OCI-M2 (cell line): ENCODE measurements around the gene KLRC3.
"Not testable (repeated sequence)": the region's sequence is repeated elsewhere in the genome, so short reads cannot be mapped to it uniquely, and the experiment has no call there.

Experiments
- DNase-seq: peaks from one replicate; lab custom pipeline; 2025; ENCODE audit not compliant: unreplicated experiment; lab: John Stamatoyannopoulos, UW

Gene KLRC3

DNA sequence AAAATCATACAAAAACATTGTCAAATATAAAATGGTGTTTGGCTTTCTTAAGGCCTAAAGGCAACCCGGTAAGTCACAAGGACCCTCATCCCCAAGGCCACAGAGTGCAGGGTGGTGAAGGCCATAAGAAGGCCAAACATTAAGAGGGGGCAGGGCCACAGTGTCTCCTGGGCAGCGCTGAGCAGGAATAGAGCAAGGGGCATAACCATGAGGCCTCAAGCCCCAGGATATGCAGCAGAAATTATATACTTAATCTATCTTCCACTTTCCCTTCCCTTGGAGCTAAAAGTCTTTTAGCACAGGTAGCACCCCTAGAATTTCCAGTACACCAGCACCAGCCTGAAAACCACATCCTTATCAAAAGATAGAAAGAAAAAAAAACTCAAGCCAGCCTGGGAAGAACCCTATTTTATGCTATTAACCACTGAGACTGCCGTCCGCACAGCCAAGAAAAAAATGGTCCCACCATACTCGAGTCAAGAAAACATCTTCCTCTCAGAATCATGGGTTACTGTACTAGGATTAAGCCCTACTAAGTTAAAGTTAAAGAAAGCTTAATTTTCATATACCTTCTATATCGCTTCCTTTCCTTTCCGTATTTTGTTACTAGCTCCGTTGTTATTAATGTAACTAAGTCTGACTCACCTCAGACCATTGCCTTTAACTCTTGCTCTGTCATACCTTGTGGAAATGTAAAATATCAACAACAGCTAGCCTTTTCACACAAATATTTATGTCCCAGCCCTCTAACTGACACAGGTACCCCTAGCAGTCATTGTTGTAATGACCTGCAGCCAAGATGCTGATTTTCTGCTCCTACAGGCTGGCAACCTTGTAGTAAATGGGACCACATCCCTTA, 50.6 kb downstream of the KLRC3 start:
- no peak for DNase-seq

DNA sequence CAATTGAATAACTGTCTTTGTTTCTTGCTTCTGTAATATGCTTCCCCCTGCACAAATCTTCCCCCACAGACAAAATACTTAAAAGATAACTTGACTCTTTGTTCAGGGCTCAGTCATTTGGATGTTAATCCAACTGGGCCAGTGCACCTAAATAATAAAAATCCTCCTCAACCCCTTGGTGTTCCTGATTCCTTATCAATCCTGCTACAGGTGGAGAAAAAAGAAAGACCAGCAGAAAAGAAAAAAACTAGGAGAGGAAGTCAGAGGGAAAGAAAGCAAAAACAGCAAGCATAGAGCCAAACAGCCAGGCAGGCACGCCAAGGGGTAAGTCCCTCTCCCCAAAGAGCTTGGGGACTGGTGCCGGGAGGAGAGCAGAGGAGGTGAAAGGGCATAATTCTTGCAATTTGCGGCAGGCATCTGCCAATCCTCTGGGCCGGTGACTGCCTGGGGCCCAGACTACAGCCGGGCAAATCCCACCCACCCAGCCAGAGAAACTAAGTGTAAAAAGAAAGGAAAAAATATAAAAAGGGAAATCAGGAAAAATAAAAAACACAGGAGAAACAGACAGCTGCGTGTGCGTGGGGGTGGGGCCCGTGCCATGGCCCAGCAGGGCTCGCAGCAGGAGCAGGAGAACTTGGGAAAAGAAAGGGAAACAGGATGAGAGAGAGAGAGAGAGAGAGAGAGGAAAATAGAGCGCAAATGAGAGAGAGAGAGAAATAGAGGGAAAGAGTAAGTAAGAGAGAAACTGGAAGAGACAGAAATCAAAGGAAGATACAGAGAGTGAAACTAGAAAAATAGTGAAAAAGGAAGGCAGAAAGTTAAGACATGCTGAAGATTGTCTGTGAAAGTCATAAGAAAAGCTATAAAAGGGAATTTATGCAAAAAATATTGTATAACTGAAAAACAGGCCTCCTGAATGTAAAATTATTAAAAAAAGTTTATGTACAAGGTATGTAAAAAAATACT, 51.9 kb downstream of the KLRC3 start:
- DNase-seq = no peak

DNA sequence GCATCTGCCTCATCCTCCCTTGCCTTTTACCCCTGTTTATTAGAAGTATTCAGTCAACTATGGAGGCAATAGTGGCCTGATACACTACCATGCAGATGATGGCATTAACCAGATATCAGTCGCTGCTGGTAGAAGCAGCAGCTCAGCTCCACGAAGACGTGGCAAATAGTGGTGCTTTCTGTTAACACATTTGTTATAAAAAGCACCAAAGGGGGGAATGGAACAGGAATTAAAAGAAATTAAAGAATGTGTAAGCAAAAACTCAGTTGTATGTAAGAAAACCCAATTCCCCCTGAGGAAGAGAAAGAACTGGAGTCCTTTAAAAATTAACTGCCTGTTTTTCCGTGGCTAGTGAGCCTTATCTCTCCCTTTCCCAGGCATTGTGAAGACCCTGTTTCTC, 52.7 kb downstream of the KLRC3 start:
- not testable (repeated sequence) for DNase-seq

DNA sequence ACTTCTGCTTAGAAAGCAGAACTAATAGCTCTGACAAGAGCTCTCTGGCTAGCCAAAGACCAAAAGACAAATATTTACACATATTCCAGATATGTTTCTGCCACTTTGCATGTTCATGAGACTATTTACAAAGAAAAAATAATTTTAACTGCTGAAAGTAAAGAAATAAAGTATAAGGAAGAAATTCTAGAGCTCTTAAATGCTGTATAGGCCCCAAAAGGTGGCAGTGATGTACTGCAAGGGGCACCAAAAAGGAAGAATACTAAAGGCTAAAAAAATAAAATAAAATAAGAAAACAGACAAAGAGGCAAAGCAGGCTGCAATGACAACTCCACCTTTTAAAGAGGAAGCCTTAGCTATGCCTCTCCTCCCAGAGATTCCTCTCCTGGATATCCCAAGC, 53.5 kb downstream of the KLRC3 start:
- no peak for DNase-seq

DNA sequence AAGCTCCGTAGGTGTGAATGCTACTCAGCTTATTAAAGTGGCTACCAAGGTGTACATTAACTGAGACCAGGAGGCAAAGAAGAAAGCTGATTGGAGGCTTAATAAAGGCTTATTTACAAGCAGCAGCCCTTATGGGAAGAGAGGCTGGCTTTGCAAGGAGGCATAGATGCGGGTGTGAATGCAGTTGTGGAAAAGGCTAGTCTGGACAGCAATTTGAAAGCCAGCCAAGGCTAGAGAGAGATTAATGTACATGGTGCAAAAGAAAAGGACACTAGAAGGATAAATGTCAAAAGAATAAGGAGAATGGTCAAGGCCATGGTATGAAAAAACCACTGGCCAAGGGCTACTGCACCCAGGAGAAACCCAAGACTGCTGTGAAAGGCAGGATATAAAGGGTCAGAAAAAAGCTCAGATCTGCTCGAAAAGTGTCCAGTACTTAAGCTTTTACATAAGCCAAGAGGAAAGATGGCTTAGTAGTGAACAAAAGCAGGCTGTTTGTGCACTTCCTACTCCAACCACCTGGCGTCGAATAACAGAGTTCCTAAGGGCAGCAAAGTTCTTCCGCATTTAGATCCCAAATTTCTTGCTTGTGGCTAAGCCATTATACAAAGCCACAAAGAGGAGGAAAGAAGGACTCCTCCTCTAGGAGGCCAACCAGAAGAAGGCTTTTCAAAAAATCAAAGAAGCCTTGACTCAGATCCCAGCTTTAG, 54.5 kb downstream of the KLRC3 start:
- DNase-seq = no peak

DNA sequence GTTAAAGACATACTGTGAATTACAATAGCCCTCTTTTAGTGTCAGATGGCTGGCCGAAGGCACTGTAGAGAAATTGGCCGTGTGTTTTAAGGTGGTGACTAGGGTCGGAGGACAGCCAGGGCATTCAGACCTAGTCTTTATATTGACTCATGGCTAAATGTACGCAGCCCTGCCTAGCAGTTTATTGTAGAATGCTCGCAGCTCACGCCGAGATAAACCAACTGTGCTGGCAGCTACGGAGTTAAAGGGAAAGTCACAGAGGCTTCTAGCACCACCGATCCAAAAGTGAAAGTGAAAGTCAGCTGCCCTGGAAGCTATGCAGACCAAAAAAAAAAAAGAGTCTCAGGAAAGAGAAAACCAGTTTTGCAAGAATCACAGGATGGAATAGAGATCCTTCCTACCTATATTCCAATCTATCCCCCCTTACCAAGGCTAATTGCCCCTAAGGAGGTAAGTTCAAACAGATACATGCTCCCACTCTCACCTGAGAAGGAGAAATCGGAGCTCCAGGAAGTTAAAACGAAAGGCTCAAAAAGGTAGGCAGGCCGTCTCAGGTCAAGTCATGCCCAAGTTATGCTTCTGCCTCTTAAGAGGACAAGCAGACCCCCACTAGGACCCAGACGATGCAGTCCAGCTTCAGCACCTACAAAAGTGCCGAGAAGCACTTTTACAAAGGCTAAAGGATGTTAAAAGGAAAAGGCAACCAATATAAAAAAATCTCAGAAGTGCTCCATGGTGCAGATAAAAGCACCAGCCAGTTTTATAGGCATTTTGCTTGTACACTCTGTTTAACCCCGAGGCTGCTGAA, 55.4 kb downstream of the KLRC3 start:
- DNase-seq = no peak

DNA sequence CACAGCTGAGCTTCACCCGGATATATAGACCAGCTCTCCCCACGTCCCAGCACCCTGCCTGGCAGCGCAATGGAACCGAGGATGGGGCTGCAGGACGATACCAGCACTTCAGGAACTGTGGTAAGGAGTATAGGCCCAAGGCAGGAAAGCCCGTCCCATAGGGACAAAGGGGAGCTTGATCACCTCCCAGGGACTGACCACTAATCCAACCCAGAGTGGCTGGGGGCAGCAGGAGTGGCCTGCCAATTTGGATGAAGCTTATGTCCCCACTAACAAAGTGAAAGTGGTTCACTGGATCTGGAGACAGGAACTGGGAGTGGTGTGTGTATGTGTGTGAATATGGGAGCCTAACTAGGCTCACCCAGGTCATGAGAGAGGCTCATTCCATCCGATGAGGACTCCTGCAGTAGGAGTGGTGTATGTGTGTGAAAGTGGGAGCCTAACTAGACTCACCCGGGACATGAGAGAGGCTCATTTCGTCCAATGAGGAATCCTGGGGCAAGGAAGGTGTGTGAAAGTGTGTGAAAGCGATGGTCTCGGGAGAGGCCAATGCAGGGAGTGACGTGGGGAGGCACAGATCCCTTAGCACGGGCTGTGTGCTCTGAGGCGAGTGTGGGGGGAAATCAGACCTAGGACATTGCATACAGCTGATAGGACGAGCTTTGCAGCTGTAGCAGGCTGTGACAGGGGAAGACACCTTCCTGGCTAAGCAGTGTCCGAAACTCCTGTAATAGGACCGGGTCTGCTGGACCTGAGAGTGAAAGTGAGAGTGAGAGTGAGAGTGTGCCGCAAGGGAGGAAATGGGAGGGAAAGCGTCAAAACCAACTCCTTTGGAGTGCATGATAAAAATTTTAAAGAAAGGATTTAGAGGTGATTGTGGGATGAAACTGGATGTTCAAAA, 56.2 kb downstream of the KLRC3 start:
- no peak for DNase-seq

DNA sequence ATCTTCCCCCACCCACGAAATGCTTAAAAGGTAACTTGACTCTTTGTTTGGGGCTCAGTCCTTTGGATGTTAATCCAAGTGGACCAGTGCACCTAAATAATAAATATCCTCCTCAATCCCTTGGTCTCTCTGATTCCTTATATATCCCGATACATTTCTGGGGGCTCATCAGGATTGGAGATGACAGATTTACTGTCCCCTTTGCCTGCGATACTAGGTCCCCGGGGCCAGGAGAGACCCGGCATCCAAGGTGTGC, 56.8 kb downstream of the KLRC3 start:
- no peak for DNase-seq

DNA sequence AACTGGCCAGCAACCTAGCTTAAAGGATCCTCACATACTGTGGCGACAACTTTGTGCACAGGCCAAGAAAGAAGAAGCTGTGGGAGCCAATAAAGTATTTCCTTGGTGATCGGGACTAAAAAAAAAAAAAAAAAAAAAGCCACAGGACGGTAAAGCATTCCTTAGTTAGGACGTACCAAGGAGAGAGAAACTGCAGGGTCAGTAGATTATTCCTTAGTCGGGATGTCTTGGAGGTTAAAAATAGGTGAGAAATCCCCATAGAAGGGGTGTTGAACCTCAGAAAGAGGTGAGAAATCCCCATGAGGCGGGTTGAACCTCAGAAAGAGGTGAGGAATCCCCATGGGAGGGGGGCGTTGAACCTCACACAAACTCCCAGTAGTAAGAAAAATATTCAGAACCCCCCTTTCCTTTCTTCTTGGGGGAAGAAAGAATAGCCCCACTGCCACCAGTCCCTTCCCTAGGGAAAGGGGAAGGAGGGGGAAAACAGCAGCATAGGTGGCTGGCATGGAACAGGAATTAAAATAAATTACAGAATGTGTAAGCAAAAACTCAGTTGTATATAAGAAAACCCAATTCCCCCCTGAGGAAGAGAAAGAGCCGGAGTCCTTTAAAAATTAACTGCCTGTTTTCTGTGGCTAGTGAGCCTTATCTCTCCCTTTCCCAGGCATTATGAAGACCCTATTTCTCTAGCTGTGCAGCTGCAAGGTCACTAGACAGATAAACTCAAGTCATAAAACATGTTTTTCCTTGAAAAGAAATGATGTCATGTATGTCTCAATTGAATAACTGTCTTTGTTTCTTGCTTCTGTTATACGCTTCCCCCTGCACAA, 57.4 kb downstream of the KLRC3 start:
- peak; percentile 44 for DNase-seq

DNA sequence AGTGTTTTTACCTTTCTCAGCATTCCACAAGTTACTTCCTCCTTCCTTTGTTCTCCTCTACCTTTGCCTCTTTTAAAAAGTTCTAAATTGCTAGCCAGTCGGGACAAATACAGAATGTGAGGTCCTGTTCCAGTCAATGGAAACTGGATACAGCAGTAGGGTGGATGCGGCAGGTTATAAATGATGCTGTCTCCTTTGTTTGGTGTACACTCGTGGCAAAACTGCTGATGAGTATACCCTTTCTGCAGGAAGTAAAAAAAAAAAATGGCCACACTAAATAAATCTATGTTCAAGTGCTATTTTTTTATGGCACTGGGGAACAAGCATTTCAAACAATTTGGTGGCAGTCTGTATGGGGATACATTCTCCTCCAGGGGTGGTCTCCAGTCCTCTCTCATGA, 58.1 kb downstream of the KLRC3 start:
- no peak for DNase-seq
